ENCODE results near the gene C20orf202.
A peak's percentile ranks its signal among the peaks of the same experiment; 100 is the strongest.
"Not testable (repeated sequence)": the region's sequence is repeated elsewhere in the genome, so short reads cannot be mapped to it uniquely, and the experiment has no call there.

Gene C20orf202

GRCh38 chr20:1225263-1225782, 22.1 kb downstream of the C20orf202 start:
- Histone ChIP-seq H3K36me3 (ENCODE audit: control insufficient read depth, insufficient read depth, low read length) (no peaks in the 10 kb centered on the region), H3K27me3 (ENCODE audit: control insufficient read depth, insufficient read depth, low read length) (peaks cover 33% of the 10 kb centered on the region), H3K9ac (ENCODE audit: low read depth, low read length) (no peak overlapping the region), H3K27ac (ENCODE audit: low read depth, low read length) (no peak overlapping the region), H3K4me3 (ENCODE audit: low read depth, low read length) (peak overlapping the region; percentile 77), H3K9me3 (ENCODE audit: control insufficient read depth, insufficient read depth, low read length) (no peaks in the 10 kb centered on the region), H3K4me1 (ENCODE audit: control insufficient read depth, insufficient read depth, low read length) (no peaks in the 10 kb centered on the region)

GRCh38 chr20:1225783-1226654, 22.8 kb downstream of the C20orf202 start, which contains the start of gene RAD21L1:
RAD21L1 (plus strand) TSS chr20:1226044; CDS start chr20:1228454, 2,410 bp downstream.
- peak within 1 kb of the TSS; percentile 57 for H3K27ac ChIP-seq (ENCODE audit: low read depth, low read length)
- H3K9ac ChIP-seq (ENCODE audit: low read depth, low read length): peak within 1 kb of the TSS; percentile 69
- no peaks in the 10 kb centered on the region for H3K36me3 ChIP-seq (ENCODE audit: control insufficient read depth, insufficient read depth, low read length)
- no peaks in the 10 kb centered on the region for H3K9me3 ChIP-seq (ENCODE audit: control insufficient read depth, insufficient read depth, low read length)
- peaks cover 33% of the 10 kb centered on the region for H3K27me3 ChIP-seq (ENCODE audit: control insufficient read depth, insufficient read depth, low read length)
- no peaks in the 10 kb centered on the region for H3K4me1 ChIP-seq (ENCODE audit: control insufficient read depth, insufficient read depth, low read length)
- peak within 1 kb of the TSS; percentile 78 for H3K4me3 ChIP-seq (ENCODE audit: low read depth, low read length)

DNA sequence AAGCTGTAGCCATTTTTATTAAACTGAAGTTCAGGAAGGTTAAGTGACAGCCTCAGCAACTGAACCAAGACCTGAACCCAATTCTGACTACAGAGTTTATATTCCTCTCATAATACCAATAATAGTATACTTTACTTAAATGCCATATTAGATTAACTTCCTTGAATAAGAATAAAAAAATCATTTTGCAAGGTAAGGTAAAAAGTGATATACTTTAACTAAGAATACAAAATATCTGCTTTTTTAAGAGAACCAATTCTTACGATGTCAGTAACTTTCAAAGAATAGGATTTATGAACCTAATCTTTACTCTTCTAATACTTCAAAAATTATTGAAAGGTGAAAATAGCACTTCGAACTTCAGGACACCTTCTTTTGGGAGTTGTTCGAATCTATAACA, 26.3 kb downstream of the C20orf202 start:
- Histone ChIP-seq H3K9ac (ENCODE audit: low read depth, low read length) (no peak overlapping the region), H3K27me3 (ENCODE audit: control insufficient read depth, insufficient read depth, low read length) (peaks cover 37% of the 10 kb centered on the region), H3K27ac (ENCODE audit: low read depth, low read length) (no peak overlapping the region), H3K9me3 (ENCODE audit: control insufficient read depth, insufficient read depth, low read length) (no peaks in the 10 kb centered on the region), H3K36me3 (ENCODE audit: control insufficient read depth, insufficient read depth, low read length) (no peaks in the 10 kb centered on the region), H3K4me1 (ENCODE audit: control insufficient read depth, insufficient read depth, low read length) (no peaks in the 10 kb centered on the region), H3K4me3 (ENCODE audit: low read depth, low read length) (no peak overlapping the region)

- no peak overlapping the region for H3K4me3 ChIP-seq (ENCODE audit: low read depth, low read length)
Observed at GRCh38 chr20:1232286-1233111, 29.2 kb downstream of the C20orf202 start.

DNA sequence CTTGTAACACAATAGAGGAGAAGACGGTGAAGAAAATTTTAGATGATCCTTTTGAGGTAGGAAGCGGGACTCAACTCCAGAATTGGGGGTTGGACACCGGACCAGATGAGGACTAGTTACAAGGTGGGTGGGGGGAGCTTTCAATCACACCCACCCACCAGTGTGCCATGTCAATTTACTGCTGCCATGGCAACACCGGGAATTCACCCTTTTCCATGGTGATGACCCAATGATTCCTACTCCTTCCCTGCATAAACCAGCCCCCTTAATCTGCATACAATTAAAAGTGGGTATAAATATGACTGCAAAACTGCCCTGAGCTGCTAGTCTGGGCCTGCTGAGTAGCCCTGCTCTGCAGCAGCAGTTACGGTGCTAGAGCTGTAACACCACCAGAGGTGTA, 37.3 kb downstream of the C20orf202 start:
- H3K36me3 ChIP-seq (ENCODE audit: control insufficient read depth, insufficient read depth, low read length): no peaks in the 10 kb centered on the region
- no peak overlapping the region for H3K4me3 ChIP-seq (ENCODE audit: low read depth, low read length)
- H3K4me1 ChIP-seq (ENCODE audit: control insufficient read depth, insufficient read depth, low read length): no peaks in the 10 kb centered on the region
- no peaks in the 10 kb centered on the region for H3K27me3 ChIP-seq (ENCODE audit: control insufficient read depth, insufficient read depth, low read length)
- no peak overlapping the region for H3K9ac ChIP-seq (ENCODE audit: low read depth, low read length)
- no peaks in the 10 kb centered on the region for H3K9me3 ChIP-seq (ENCODE audit: control insufficient read depth, insufficient read depth, low read length)
- H3K27ac ChIP-seq (ENCODE audit: low read depth, low read length): no peak overlapping the region

More at GRCh38 chr20:1232286-1233111, 29.2 kb downstream of the C20orf202 start:
- no peak overlapping the region for H3K9ac ChIP-seq (ENCODE audit: low read depth, low read length)
- peaks cover 22% of the 10 kb centered on the region for H3K27me3 ChIP-seq (ENCODE audit: control insufficient read depth, insufficient read depth, low read length)
- H3K9me3 ChIP-seq (ENCODE audit: control insufficient read depth, insufficient read depth, low read length): no peaks in the 10 kb centered on the region
- H3K36me3 ChIP-seq (ENCODE audit: control insufficient read depth, insufficient read depth, low read length): no peaks in the 10 kb centered on the region
- no peak overlapping the region for H3K27ac ChIP-seq (ENCODE audit: low read depth, low read length)
- H3K4me1 ChIP-seq (ENCODE audit: control insufficient read depth, insufficient read depth, low read length): no peaks in the 10 kb centered on the region

DNA sequence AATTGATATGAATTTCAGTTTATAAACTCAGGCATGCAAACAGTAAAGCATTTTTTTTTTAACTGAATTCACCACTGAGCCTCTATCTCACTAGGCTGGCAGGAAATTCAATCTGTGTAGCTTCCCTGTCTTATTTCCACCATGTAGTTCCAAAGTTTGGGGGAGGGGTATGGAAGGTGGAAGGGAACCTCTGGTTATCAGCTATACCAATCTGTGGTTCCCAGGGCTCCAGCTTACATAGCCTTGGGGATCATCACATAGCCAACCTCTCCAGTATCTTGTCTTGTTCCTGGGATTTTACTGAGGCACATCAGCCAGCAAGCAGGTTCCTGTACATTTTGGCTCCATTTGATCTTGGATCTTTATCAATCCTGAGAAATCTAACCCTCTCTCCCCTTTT, 38.2 kb downstream of the C20orf202 start:
- Histone ChIP-seq H3K27me3 (ENCODE audit: control insufficient read depth, insufficient read depth, low read length) (no peaks in the 10 kb centered on the region), H3K9ac (ENCODE audit: low read depth, low read length) (no peak overlapping the region), H3K36me3 (ENCODE audit: control insufficient read depth, insufficient read depth, low read length) (no peaks in the 10 kb centered on the region), H3K9me3 (ENCODE audit: control insufficient read depth, insufficient read depth, low read length) (no peaks in the 10 kb centered on the region), H3K27ac (ENCODE audit: low read depth, low read length) (no peak overlapping the region), H3K4me3 (ENCODE audit: low read depth, low read length) (no peak overlapping the region), H3K4me1 (ENCODE audit: control insufficient read depth, insufficient read depth, low read length) (no peaks in the 10 kb centered on the region)

- Histone ChIP-seq H3K4me1 (ENCODE audit: control insufficient read depth, insufficient read depth, low read length) (no peaks in the 10 kb centered on the region), H3K36me3 (ENCODE audit: control insufficient read depth, insufficient read depth, low read length) (no peaks in the 10 kb centered on the region), H3K27me3 (ENCODE audit: control insufficient read depth, insufficient read depth, low read length) (no peaks in the 10 kb centered on the region), H3K27ac (ENCODE audit: low read depth, low read length) (no peak overlapping the region), H3K4me3 (ENCODE audit: low read depth, low read length) (no peak overlapping the region), H3K9me3 (ENCODE audit: control insufficient read depth, insufficient read depth, low read length) (no peaks in the 10 kb centered on the region), H3K9ac (ENCODE audit: low read depth, low read length) (no peak overlapping the region)
Observed at GRCh38 chr20:1242099-1242498, 38.8 kb downstream of the C20orf202 start.

DNA sequence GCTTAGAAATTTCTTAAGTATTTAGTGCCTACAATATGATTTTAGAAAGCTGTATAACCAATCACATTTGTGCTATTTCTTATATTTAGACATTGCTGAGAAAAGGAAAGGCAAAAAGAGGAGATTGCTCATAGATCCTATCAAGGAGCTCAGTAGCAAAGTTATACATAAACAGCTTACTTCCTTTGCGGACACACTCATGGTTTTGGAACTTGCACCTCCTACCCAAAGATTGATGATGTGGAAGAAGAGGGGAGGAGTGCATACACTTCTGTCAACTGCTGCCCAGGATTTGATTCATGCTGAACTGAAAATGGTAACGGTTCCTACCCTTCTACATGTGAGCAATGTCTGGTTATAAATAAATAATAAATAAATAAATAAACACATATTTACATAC, 39.3 kb downstream of the C20orf202 start:
- H3K27me3 ChIP-seq (ENCODE audit: control insufficient read depth, insufficient read depth, low read length): no peaks in the 10 kb centered on the region
- H3K9ac ChIP-seq (ENCODE audit: low read depth, low read length): no peak overlapping the region
- H3K27ac ChIP-seq (ENCODE audit: low read depth, low read length): no peak overlapping the region
- no peaks in the 10 kb centered on the region for H3K36me3 ChIP-seq (ENCODE audit: control insufficient read depth, insufficient read depth, low read length)
- no peaks in the 10 kb centered on the region for H3K4me1 ChIP-seq (ENCODE audit: control insufficient read depth, insufficient read depth, low read length)
- H3K9me3 ChIP-seq (ENCODE audit: control insufficient read depth, insufficient read depth, low read length): no peaks in the 10 kb centered on the region
- H3K4me3 ChIP-seq (ENCODE audit: low read depth, low read length): no peak overlapping the region

DNA sequence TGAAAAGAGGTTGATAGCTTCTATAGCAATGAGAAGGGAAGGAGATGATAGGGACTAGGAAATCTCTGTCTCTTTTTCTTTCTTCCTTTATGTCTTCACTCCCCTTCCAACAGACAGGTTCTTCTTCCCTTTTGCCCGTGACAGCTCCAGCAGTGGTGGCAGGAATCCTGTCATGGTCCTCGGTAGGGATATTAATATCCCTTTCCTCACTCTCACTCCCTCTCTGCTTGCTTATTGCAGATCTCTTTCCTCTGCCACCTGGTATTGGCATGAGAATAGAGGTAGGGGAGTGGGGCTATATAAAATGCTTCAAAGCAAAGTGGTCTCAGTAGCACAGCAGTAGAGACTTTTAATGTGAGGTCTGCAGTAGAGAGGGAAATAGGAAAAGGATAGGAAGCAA, 42.3 kb downstream of the C20orf202 start:
- Histone ChIP-seq H3K4me1 (ENCODE audit: control insufficient read depth, insufficient read depth, low read length) (no peaks in the 10 kb centered on the region), H3K4me3 (ENCODE audit: low read depth, low read length) (no peak overlapping the region), H3K27ac (ENCODE audit: low read depth, low read length) (no peak overlapping the region), H3K9me3 (ENCODE audit: control insufficient read depth, insufficient read depth, low read length) (no peaks in the 10 kb centered on the region), H3K27me3 (ENCODE audit: control insufficient read depth, insufficient read depth, low read length) (no peaks in the 10 kb centered on the region), H3K36me3 (ENCODE audit: control insufficient read depth, insufficient read depth, low read length) (no peaks in the 10 kb centered on the region), H3K9ac (ENCODE audit: low read depth, low read length) (no peak overlapping the region)

GRCh38 chr20:1247689-1248088, 44.4 kb downstream of the C20orf202 start:
- Histone ChIP-seq H3K4me1 (ENCODE audit: control insufficient read depth, insufficient read depth, low read length) (no peaks in the 10 kb centered on the region), H3K27ac (ENCODE audit: low read depth, low read length) (no peak overlapping the region), H3K27me3 (ENCODE audit: control insufficient read depth, insufficient read depth, low read length) (no peaks in the 10 kb centered on the region), H3K36me3 (ENCODE audit: control insufficient read depth, insufficient read depth, low read length) (no peaks in the 10 kb centered on the region), H3K9me3 (ENCODE audit: control insufficient read depth, insufficient read depth, low read length) (no peaks in the 10 kb centered on the region), H3K4me3 (ENCODE audit: low read depth, low read length) (no peak overlapping the region), H3K9ac (ENCODE audit: low read depth, low read length) (no peak overlapping the region)

DNA sequence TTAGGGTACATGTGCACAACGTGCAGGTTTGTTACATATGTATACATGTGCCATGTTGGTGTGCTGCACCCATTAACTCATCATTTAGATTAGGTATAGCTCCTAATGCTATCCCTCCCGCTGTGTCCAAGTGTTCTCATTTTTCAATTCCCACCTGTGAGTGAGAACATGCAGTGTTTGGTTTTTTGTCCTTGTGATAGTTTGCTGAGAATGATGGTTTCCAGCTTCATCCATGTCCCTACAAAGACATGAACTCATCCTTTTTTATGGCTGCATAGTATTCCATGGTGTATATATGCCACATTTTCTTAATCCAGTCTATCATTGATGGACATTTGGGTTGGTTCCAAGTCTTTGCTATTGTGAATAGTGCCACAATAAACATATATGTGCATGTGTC, 47.0 kb downstream of the C20orf202 start:
- H3K9me3 ChIP-seq (ENCODE audit: control insufficient read depth, insufficient read depth, low read length); H3K4me3 ChIP-seq (ENCODE audit: low read depth, low read length); H3K4me1 ChIP-seq (ENCODE audit: control insufficient read depth, insufficient read depth, low read length); H3K36me3 ChIP-seq (ENCODE audit: control insufficient read depth, insufficient read depth, low read length); H3K27ac ChIP-seq (ENCODE audit: low read depth, low read length); H3K27me3 ChIP-seq (ENCODE audit: control insufficient read depth, insufficient read depth, low read length); H3K9ac ChIP-seq (ENCODE audit: low read depth, low read length): not testable (repeated sequence)
